HS-27A (cell line): Measurements from ENCODE around the gene UCK2.

Experiments used
- DNase-seq: peaks from one replicate; pipeline ENCODE4 v3.0.0-alpha.2; 2012; ENCODE audit warnings: low read depth, missing footprints

The UCK2 gene

DNA sequence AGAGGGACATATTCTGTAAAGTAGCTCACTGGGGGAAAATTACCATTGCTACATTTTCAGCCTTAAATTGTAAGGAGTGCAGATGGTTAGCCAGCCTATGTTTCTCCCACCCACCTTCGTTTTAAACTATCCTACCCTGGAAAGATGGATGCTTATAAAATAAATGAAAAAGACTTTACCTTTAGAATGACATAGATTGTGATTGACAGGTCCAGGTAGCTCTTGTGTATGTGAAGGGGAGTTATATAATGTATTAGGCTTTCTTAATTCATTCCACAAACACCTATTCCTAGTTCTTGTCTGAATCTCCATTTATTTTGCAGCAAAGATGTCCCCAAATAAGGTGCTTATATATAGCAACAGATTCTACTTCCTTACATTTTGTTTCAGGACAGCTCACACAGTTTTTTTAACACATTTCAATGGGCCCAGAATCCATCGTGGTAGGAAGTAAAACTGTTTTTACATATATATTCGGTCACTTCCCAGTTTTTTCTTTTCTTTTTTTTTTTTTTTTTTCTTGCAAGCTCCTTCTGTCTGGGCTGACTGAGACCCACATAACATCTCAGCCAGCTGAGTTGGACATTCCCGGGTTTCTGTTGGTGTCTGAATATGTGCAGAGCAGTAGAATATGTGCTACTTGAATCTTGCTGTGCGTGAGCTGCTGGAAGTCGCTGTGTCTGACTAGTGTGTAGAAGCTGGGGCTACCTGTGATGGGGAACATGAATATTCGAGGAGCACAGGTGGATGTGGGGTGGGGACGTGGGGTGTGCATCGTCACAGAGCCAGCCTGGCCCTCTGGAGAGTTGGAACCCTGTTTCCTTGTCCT, 27.8 kb downstream of the UCK2 start:
- DNase-seq: no peak

DNA sequence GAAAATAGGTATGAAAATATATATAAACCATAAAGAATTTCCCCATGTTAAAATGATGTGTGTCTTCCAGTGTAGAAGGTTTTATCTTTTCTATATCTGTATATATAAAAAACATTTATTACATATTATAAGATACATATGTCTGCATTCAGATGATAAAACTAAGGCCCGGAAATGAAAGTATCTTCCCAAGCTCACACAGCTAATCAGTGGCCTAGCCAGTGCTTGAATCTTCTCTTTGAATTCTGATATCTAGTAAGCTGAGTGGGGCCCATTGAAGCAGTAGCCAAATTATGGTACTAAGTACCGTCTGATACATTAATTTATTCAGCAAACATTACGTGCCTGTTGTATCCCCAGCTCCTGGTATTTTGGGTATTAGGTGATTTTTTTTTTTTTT, 28.6 kb downstream of the UCK2 start:
- DNase-seq: no peak

DNA sequence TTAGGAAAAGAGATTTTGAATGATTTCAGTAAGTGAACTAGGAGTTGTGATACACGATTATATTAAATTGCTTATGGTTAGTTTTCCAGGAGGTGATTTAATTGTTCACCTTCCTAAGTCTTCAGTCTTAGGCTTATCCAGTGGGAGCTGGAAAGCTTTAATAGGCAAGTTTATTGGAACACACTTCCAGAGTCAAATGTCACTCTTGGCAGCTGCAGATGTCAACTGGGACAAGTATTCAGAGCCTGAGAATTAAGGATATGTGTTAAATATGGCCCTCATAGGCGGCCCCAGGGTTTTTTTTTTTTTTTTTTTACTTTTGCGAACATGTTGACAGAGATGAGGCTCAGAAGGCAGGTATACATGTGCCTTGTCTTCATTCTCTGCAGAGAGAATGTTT, 29.2 kb downstream of the UCK2 start:
- no peak for DNase-seq

DNA sequence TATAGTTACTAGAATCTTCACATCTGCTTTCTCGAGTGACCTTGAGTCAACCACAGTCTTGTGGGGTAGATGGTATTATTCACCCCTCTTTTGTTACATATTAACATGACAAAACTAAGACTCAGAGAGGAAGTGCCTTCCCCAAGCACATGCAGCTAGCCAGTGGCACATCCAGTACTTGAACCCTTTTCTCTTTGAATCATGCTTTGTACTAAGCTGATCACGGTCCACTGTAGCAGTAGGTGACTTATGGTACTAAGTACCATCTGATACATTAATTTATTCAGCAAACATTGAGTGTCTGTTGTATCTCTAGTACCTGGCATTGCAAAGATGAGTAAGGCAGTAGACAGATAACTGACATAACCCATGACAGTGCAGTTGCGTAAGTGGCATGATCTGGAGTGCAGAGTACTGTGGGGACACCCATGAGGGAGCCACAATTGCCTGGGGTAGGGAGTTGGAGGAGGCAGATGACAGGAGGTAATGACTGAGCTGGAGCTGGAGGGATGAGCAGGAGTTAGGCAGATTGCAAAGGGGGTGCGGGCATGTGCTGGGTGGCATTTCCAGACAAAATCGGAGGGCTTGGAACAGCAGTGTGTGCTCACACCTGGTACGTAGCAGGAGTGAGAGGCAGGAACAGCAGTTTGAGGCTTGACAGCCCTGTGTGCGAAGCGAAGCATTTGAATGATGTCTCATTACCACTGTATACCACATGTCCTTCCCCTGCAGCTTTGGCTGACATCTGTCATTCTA, 29.8 kb downstream of the UCK2 start:
- DNase-seq: no peak

DNA sequence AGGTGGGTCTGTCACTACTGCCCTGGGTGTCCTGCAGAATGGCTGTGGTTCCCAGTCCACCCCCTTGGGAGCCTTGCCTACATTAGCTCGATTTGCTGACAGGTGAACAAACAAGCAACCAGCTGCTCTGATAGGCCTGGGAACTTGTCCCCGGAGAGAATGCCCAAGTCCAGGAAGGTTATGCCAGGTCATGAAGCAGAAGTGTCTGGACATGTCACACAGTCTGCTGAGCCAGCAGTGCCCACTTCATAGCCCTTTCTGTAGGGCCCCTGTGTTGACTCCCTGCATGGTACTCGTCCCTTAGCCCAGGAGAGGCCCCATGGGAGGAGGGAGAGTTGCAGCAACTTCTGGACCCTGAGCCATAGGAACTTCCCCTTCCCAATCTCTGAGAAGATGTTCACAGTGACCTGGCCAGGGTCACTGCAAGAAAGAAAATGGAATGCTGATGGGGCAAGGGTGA, 31.0 kb downstream of the UCK2 start:
- no peak for DNase-seq

DNA sequence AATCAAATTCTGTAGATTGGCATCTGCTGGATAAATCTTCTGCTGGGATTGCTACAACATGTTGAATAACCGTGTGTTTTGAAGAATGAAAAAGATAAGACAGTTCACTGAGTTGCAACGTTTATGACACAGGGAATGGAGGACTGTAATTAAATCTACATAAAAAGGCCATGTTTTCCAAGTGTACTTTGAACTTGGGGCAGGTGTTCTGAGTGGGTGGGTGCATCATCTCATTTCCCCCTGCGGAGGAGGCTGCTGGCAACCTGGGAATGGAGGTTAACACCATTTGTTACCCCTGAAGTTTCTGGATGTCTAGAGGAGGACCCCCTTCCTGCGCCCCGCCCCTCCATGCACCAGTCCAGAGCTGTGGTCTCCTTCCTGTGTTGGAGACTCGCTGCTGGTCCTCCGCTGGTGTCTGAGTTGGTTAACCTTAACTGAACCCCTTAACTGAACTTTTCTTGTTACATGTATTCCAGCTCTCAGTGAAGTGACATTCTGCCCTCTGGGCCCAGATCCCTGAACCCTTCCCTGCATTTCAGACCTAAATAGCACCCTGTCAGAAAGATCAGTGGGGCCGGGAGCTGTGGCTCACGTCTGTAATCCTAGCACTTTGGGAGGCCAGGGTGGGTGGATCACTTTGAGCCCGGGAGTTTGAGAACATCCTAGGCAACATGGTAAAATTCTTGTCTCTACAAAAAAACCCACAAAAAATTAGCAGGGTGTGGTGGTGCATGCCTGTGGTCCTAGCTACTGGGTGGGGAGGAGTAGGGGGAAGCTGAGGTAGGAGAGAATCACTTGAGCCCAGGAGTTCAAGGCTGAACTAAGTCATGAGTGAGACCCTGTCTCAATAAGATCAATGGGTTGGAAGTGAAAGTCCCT, 31.8 kb downstream of the UCK2 start:
- no peak for DNase-seq

DNA sequence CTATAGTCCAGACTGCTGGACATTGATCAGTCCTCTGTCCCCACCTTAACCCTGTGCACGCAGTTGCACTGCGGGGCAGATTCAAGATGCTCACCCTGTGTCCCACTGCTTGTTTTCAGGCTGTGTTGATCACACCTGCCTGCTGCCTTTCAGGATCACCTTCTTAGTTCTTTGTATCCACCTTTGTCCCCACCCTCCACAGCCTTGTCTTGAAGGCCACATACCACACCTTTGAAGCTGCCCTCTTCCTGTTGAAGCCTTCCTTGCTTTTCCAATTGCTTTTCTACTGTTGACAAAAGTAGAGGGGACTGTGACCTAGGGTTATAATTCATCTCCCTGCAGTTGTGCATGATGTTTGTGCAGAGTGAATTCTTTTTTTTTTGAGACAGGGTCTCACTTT, 32.7 kb downstream of the UCK2 start:
- DNase-seq: no peak

DNA sequence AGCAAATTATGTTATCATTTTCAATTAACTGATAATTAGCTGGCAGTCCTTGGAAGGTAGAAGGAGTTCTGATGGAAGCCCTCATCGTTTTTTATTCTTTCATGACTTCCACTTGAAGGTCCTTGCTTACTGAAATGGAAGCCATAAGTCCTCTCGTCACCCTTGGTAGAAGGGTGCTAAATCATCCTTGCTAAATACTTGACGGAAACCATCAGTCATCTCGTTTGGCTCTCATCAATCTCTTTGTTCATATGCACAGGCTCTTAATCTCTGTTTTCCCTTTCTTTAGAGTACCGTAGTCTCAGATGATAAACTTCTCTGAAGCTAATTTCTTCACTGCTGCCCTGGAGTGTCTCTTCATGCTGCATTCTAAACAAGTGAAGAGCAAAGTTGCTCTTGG, 34.5 kb downstream of the UCK2 start:
- no peak for DNase-seq

DNA sequence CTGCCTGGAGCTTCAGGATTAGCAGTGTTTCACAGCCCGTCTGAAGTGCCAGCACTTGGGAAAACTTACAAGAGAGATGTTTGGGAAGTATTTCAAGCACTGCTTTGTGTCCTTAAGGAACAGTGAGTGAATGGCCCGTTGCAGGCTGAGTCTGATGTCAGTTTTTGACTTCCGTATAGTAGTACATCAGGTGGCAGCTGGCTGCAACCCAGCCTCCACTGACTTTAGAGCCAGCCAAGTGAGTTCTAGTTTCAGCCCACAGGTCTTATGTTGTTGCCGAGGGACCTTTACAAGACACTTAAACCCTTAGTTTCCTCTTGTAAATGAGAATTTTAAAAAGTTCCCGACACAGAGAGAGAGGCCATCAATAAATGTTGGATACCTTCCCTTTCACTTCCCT, 35.0 kb downstream of the UCK2 start:
- DNase-seq: no peak

DNA sequence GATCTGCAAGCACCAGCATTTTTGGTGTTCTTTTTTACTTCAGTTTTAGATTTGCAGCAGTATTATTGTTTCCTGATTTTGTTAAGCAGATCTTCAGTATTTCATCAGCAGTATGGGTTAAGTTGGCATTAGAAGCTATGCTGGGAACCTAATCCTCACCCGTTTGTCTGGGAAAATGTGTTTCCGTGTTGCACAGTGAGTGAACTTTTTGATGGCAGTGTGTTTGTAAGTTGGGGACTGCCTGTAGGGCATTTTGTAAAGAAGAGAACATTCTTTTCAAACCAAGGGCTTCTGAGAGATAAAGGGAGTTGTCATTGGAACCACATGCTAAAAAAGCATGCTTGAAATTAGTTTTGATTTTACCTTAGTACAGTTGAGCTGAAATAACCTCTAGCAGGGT, 35.9 kb downstream of the UCK2 start:
- DNase-seq: no peak

DNA sequence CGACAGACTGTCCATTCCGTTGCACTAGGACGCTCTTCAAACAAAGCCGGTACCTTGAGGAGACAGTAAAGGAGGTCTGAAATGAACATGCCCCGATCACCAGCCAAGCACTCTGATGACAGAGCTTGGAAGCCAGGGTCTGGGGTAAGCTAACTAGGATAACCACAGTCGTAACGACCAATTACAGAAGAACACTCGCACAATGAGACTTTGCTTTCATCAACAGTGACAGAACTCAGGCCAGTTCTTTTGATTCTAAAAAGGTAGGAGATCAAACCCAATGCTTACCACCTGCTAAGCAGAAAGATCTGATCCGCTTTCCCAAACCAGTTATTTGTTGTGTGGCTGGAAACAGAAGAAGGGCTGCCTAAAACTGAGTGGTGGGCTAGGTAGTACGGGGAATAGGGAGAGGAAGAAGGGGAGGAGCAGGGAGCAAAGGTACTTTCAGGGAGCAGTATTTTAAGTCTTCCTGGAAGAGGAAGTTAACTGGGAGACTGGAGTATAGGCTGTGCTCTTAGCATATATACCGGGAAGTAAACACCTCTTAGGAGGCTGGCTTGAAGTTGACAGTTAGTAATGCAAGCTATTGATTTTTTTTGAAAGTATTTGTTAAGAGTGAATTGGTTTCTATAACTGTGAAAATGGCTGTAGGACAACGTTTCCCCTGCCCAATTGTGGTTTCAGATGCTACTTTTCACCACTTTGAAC, 38.4 kb downstream of the UCK2 start:
- DNase-seq: no peak

DNA sequence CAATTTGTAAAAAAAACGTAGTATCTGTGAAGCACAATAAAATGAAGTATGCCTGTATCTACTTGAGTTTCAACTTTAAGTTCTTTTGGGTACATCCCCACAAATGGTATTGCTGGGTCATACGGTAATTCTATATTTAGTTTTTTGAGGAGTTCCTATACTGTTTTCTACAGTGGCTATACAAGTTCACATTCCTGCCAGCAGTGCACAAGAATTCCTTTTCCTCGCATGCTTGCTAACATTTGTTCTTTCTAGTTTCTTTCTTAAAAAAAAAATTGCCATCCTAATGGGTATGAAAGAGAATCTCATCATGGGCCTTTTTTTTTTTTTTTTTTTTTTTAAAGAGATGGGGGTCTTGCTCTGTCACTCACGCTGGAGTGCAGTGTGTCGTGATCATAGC, 41.9 kb downstream of the UCK2 start:
- DNase-seq: no peak

DNA sequence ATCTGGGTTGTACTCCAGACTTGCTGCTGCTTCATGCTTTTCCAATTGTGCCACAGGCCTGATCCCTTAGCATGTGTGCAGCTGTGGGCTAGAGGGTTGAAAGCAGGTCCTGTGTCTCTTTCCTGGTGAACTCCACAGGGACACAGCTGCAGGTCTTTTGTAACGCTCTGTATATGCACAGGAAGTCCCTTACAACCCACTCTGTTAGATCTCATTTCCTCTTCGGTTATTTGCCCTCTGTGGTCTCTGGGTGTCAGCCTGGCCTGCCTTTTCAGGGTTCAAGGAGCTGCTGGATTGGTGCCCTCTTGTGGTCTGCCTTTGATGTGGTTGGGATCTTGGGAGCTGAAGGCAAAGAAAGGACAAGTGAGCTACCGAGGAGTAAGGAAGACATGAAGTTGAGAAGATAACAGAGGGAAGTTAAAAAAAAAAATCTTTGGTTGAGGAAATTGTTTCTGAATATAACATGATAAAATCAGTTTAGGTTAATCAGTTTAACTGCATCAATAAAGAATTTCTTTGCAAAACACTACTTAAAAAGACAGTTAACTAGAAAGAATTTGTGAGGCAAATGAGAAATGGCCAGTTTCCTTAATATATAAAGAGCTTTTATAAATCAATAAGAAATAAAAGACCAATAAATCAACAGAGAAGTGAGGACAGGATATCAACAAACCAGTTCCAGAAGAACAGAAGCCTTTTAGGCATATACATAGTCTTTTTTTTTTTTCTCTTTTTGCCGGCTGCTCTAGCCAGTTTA, 44.1 kb downstream of the UCK2 start:
- no peak for DNase-seq

DNA sequence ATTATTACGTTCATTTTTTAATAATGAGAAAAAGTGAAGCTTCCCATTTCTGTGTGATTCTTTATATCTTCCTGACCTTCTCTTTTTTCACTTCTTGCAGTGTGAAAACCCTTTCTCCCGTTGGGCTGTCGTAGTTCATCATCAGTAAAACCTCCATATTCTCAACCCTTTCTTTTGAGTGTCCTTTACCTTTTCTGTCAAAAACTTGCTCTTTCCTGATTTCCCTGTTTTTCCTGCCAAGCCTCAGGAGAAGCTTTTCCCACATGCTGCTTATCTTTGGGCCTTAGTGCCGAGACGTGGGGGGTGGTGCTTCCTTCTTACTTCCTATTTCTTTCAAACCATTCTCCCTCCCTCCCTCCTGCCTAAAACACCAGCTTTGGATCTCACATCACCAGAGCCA, 46.1 kb downstream of the UCK2 start:
- no peak for DNase-seq

DNA sequence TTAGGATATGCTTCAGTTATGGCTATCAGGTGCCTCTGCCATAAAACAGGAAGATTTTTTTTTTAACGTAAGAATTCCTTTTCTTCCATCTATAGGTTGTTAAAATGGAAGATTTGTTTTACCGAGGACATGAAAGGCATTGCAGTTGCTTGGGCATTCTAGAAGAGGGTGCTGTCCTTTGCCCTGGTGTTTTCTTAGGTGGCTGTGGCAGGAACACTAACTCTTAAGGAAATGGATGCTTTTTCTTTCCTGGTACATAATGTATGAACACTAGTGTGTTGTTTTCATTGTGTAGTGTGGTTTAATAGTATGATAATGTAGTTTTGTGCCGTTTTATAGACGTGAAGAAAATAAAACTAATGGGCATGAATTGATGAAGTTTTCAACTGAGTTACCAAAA, 47.2 kb downstream of the UCK2 start:
- DNase-seq: no peak

DNA sequence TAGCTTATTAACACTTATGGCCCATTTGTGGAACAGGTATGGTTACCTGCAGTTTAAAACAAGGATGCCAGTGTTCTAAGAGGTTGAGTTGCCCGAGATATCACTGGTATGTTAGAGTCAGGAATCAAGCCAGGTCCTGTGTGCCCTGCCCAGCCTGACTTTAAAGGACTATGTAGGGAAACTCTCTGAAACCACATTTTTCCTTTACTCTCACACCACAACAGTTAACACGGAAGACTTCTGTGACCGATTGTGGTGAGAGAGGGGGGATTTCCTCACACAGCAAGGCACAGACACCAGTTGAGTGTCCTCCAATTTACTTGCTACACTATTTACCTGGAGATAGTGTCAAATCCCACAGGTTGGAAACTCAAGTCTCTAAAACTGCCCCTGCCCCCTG, 47.8 kb downstream of the UCK2 start:
- no peak for DNase-seq

DNA sequence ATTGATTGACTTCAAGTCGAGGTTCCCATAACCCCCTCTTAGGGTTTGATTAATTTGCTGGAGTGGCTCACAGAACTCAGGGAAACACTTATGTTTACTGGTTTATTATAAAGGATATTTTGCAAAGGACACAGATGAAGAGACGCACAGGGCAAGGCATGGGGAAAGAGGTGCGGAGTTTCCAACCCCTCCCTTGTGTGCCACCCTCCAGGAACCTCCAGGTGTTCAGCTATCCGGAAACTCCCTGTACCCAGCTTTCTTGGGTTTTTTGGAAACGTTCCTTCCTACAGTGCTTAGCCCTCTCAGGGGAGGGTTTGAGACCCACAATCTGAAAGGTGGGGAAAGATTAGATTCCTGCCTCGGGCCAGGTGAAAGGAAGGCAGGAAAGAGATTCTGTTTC, 48.2 kb downstream of the UCK2 start:
- no peak for DNase-seq

DNA sequence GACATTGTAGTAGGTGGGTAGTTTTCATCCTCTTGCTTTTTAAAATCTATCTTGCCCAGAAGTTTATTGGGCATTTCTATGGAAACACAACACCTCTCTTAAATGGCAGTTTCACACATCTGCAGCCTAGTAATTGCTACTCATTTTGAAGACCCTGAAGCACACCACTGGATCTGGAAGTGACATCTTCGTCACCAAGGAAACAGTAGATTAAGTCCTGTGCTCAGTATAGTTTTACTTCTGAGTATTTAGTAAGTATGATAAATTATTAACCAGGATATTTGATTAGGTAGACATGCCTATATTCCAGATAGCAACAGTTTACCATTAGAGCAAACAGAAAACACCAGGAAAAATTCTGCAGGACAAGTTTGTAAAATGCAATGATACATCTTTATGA, 48.7 kb downstream of the UCK2 start:
- DNase-seq: no peak

DNA sequence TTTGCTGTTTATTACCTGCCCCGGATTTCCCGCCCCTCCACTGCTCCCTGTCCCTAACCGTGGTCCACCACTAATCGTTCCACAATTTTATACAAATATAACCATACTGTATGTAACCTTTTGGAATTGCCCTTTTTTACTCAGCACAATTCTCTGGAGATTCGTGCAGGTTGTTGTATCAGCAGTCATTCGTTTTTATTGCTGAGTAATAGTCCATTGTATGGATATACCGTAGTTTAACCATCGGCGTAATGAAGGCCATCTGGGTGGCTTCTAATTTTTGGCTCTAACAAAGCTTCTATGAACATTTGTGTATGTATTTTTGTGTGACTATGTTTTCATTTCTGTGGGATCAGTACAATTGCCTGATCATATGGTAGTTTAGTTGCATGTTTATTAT, 50.0 kb downstream of the UCK2 start:
- no peak for DNase-seq

DNA sequence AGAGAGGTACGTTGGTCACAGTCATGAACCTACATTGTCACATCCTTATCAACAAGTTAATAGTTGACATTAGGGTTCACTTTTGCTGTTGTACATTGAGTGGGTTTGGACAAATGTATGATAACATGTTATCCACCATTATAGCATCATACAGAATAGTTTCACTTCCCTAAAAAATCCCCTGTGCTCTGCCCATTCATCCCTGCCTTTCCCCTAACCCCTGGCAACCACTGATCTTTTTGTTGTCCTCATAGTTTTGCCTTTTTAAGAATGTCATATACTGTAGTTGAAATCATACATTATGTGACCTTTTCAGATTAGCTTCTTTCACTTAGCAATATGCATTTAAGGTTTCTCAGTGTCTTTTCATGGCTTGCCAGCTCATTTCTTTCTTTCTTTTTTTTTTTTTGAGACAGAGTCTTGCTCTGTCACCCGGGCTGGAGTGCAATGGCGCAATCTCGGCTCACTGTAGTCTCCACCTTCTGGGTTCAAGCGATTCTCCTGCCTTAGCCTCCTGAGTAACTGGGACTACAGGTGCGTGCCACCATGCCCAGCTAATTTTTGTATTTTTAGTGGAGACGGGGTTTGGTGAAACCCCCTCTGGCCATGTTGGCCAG, 50.6 kb downstream of the UCK2 start:
- no peak for DNase-seq

DNA sequence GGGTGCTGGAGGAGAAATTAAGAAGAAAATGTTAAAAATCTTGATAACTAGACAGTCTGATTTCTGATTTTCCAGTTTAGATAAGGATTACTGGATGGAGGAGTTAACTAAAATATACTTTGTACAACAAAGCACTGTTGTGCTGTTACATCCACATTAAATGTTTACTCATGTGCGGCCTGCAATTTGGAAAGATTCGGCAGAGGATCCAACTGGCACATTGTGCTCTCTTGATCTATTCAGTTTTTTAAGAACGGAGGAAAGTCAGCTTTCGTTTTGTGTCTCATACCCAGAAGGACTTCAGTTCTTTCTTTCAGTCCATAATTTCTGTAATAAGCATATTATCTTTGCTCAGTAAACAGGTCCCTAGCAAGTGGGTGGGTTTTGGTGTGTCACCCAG, 52.5 kb downstream of the UCK2 start:
- DNase-seq: no peak
